GM12878 (cell line): Measurements from ENCODE around the gene LARGE1. TPM values are rescaled to one million over a fixed set of nuclear protein-coding genes. Genes with fewer than 3 reads are reported as not detected.

Source experiments
- JUND ChIP-seq: IDR thresholded peaks from 2 replicates; pipeline ENCODE4 v1.6.1; 2012; ENCODE audit warnings: low read depth, mild to moderate bottlenecking, low read length, improper control_type of control experiment, moderate library complexity
- PAX5 ChIP-seq: IDR thresholded peaks from 2 replicates; pipeline ENCODE4 v1.6.1; 2011; ENCODE audit warnings: low read depth, low read length, borderline replicate concordance
- PML ChIP-seq: IDR thresholded peaks from 2 replicates; pipeline ENCODE4 v1.6.1; 2012; ENCODE audit warnings: low read length, inconsistent platforms
- POLR2A ChIP-seq: IDR thresholded peaks from 2 replicates; pipeline ENCODE4 v1.6.1; 2011; ENCODE audit warnings: low read depth, mild to moderate bottlenecking, low read length
- SPI1 ChIP-seq: IDR thresholded peaks from 2 replicates; pipeline ENCODE4 v1.6.1; 2011; ENCODE audit warnings: low read depth, mild to moderate bottlenecking, low read length, moderate library complexity, borderline replicate concordance; ENCODE audit not compliant: insufficient read depth
- TARDBP ChIP-seq: IDR thresholded peaks from 2 replicates; pipeline ENCODE4 v1.6.1; 2016; ENCODE audit warnings: borderline replicate concordance
- TCF7 ChIP-seq: IDR thresholded peaks from 2 replicates; pipeline ENCODE4 v1.6.1; 2014; ENCODE audit warnings: antibody characterized with exemption, borderline replicate concordance
- ZNF687 ChIP-seq: fragments of 450-650 bp; IDR thresholded peaks from 2 replicates; pipeline ENCODE4 v1.6.1; 2017; ENCODE audit warnings: mild to moderate bottlenecking, moderate library complexity
- ZZZ3 ChIP-seq: IDR thresholded peaks from 2 replicates; pipeline ENCODE4 v1.6.1; 2011; ENCODE audit warnings: low read depth; ENCODE audit not compliant: control insufficient read depth, insufficient read length
- polyA plus RNA-seq, 11 experiments: library from polyadenylated mRNA; depleted of rRNA in 4 of 11; unstranded in 6 of 11; stranded (reverse) in 5 of 11; fragments of >200 nt; fragmentation: Nextera tagmentation in 4 of 11; fragmentation: Illumina TruSeq in 1 of 11; extraction: Ambion mirVana in 4 of 11; extraction: Trizol in 1 of 11; gene quantifications; 1 replicate in 1 of 11; 2 replicates in 10 of 11; pipeline versions ENCODE4 v1.2.1 to v1.2.3, GENCODE V29; 2011 to 2016; ENCODE audit warnings: inconsistent platforms in 2 of 11, missing spikeins in 2 of 11, low read depth in 1 of 11
- total RNA-seq, 4 experiments: library from RNA; depleted of rRNA in 3 of 4; stranded (reverse); fragments of >200 nt in 3 of 4; fragmentation: Illumina TruSeq in 1 of 4; extraction: Trizol in 1 of 4; gene quantifications; 2 replicates each; pipeline versions ENCODE4 v1.2.1 to v1.2.3, GENCODE V29; 2013 to 2021

The LARGE1 gene
- total and polyA plus RNA-seq, 10 of the 15 experiments (the other 5 are each of a cell fraction or from before 2014, with no cell fraction given) = 3.2 to 41.4 (median 17.3) TPM

- TF ChIP-seq ZNF687 (no peak), JUND (no peak), ZZZ3 (no peak), SPI1 (no peak), PML (no peak), POLR2A (no peak), TCF7 (no peak), TARDBP (no peak), PAX5 (no peak)
These were observed 356.9 kb downstream of the LARGE1 start (continued) for GRCh38 chr22:33563220-33563964.
